ENCODE data around the gene PRDM10.
"Not testable (repeated sequence)": the region's sequence is repeated elsewhere in the genome, so short reads cannot be mapped to it uniquely, and the experiment has no call there.

Gene PRDM10

DNA sequence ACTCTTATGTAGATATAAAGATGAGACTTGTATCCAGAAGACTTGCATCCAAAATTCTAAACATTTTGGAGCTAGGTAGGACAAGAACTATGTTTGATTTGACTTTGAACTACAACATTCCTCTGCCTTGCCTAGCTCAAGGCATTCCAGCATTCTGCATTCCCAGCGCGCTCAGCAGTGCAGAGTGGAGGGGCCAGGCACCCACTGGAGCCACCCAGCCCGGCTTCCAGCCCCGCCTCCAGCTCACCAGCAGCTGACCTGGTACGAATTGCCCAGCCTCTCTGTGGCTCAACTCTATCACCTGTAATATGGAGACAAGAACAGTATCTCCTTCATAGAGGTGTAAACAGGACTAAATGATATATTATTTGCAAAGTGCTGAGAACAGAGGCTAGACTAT is 28.8 kb downstream of the PRDM10 start:
- no peak overlapping the region for H4K8ac ChIP-seq (ENCODE audit: low read depth, low read length)
- no CpG with 5 or more reads among the region's 5 CpGs for WGBS (ENCODE audit: extremely low coverage, insufficient coverage, low lambda C conversion rate)
- no peak overlapping the region for H2BK5ac ChIP-seq (ENCODE audit: low read length)
- H3K4me1 ChIP-seq (ENCODE audit: control insufficient read depth, low read depth, low read length), result peaks cover 3% of the 10 kb centered on the region
- H3K27ac ChIP-seq (ENCODE audit: low read depth, low read length), result no peak overlapping the region
- no peak overlapping the region for H2BK15ac ChIP-seq (replicated peaks; ENCODE audit: low read depth)
- H3K56ac ChIP-seq (ENCODE audit: low read length), result no peak overlapping the region
- H3K18ac ChIP-seq (ENCODE audit: low read length), result no peak overlapping the region
- no peak overlapping the region for H3K9ac ChIP-seq (ENCODE audit: low read length)
- H3K4me2 ChIP-seq (ENCODE audit: low read length), result no peak overlapping the region
- no peak overlapping the region for H4K5ac ChIP-seq (ENCODE audit: low read length)
- peaks cover 14% of the 10 kb centered on the region for H3K79me1 ChIP-seq (ENCODE audit: low read length)
- H3K79me2 ChIP-seq (ENCODE audit: control insufficient read depth, insufficient read depth, low read length), result no peaks in the 10 kb centered on the region
- H3K23ac ChIP-seq (ENCODE audit: low read length), result no peak overlapping the region
- no peaks in the 10 kb centered on the region for H3K36me3 ChIP-seq (ENCODE audit: control insufficient read depth, insufficient read depth, low read length)
- peak; percentile 89 for DNase-seq
- no peak overlapping the region for H2AK5ac ChIP-seq (ENCODE audit: low read length)
- H2BK120ac ChIP-seq (ENCODE audit: low read depth, low read length), result no peak overlapping the region
- no peaks in the 10 kb centered on the region for H3K27me3 ChIP-seq (ENCODE audit: insufficient read depth, low read length, poor library complexity)
- H3K4ac ChIP-seq (ENCODE audit: low read depth, low read length), result no peak overlapping the region
- H3K4me3 ChIP-seq (ENCODE audit: low read length), result no peak overlapping the region

DNA sequence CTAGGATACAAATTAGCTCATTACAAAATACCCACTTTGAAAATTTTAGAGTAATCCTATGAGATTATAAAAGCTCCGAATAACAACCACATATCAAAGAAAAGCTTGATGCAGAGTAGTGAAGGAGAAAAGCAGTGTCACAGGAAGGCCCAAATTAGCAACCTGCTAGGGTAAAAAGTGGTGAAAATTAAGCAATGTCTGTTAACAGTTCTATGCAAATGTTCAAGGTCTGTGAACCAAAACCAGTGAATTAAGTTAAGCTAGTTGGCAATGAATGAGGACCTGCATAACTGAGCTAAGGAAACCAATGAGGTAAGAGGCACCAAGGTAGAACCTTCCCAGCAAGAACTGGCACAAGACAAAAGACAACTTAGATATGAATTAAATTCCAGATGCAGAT is 29.6 kb downstream of the PRDM10 start:
- Histone ChIP-seq H3K4me3 (ENCODE audit: low read length) (no peak overlapping the region), H3K4me1 (ENCODE audit: control insufficient read depth, low read depth, low read length) (peaks cover 3% of the 10 kb centered on the region), H2BK120ac (ENCODE audit: low read depth, low read length) (no peak overlapping the region), H3K27ac (ENCODE audit: low read depth, low read length) (no peak overlapping the region), H3K36me3 (ENCODE audit: control insufficient read depth, insufficient read depth, low read length) (no peaks in the 10 kb centered on the region), H2AK5ac (ENCODE audit: low read length) (no peak overlapping the region), H3K79me1 (ENCODE audit: low read length) (peaks cover 12% of the 10 kb centered on the region), H4K5ac (ENCODE audit: low read length) (no peak overlapping the region), H3K4ac (ENCODE audit: low read depth, low read length) (no peak overlapping the region), H3K4me2 (ENCODE audit: low read length) (no peak overlapping the region), H2BK15ac (replicated peaks; ENCODE audit: low read depth) (no peak overlapping the region), H4K8ac (ENCODE audit: low read depth, low read length) (no peak overlapping the region), H3K56ac (ENCODE audit: low read length) (no peak overlapping the region), H3K18ac (ENCODE audit: low read length) (no peak overlapping the region), H3K79me2 (ENCODE audit: control insufficient read depth, insufficient read depth, low read length) (no peaks in the 10 kb centered on the region), H3K9ac (ENCODE audit: low read length) (no peak overlapping the region), H3K23ac (ENCODE audit: low read length) (no peak overlapping the region), H3K27me3 (ENCODE audit: insufficient read depth, low read length, poor library complexity) (no peaks in the 10 kb centered on the region), H2BK5ac (ENCODE audit: low read length) (no peak overlapping the region)
- peak; percentile 57 for DNase-seq
- WGBS (ENCODE audit: extremely low coverage, insufficient coverage, low lambda C conversion rate), result no CpG with 5 or more reads among the region's 1 CpG

DNA sequence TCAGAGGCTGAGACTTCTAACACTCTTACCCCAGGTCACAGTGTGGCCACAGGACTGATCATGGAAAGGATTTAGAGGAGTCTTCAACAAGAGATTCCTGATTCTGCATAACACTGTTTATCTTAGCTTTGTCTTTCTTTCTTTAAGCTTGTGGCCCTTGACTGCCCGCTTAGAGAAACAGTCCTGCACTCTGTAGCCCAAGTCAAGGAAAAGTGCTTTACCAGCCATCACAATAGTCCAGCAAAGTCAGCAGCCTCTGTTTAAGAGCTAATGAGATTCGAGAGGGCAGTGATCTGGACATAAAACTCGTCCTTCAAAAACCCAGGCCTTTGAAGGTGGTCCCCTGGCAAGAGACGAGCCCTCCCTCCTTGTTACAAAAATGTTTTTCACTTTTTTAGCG is 30.0 kb downstream of the PRDM10 start:
- H2AK5ac ChIP-seq (ENCODE audit: low read length), result no peak overlapping the region

DNA sequence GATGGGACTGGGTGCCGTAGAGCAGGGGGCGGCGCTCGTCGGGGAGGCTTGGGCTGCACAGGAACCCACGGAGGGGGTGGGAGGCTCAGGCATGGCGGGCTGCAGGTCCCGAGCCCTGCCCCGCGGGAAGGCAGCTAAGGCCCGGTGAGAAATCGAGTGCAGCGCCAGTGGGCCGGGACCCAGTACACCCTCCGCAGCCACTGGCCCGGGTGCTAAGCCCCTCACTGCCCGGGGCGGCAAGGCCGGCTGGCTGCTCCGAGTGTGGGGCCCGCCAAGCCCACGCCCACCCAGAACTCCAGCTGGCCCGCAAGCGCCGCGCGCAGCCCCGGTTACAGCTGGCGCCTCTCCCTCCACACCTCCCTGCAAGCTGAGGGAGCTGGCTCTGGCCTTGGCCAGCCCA is 30.8 kb downstream of the PRDM10 start:
- not testable (repeated sequence) for H3K18ac ChIP-seq (ENCODE audit: low read length); H3K4me2 ChIP-seq (ENCODE audit: low read length); H3K4ac ChIP-seq (ENCODE audit: low read depth, low read length); H2AK5ac ChIP-seq (ENCODE audit: low read length); H2BK15ac ChIP-seq (replicated peaks; ENCODE audit: low read depth); H3K23ac ChIP-seq (ENCODE audit: low read length); H3K36me3 ChIP-seq (ENCODE audit: control insufficient read depth, insufficient read depth, low read length); H4K8ac ChIP-seq (ENCODE audit: low read depth, low read length); H3K4me3 ChIP-seq (ENCODE audit: low read length); H3K4me1 ChIP-seq (ENCODE audit: control insufficient read depth, low read depth, low read length); H2BK120ac ChIP-seq (ENCODE audit: low read depth, low read length); H3K27ac ChIP-seq (ENCODE audit: low read depth, low read length); DNase-seq; H3K79me2 ChIP-seq (ENCODE audit: control insufficient read depth, insufficient read depth, low read length); H2BK5ac ChIP-seq (ENCODE audit: low read length); H3K27me3 ChIP-seq (ENCODE audit: insufficient read depth, low read length, poor library complexity); H3K56ac ChIP-seq (ENCODE audit: low read length); H3K9ac ChIP-seq (ENCODE audit: low read length); H4K5ac ChIP-seq (ENCODE audit: low read length)
- WGBS (ENCODE audit: extremely low coverage, insufficient coverage, low lambda C conversion rate), result no CpG with 5 or more reads among the region's 29 CpGs
- peaks cover 11% of the 10 kb centered on the region for H3K79me1 ChIP-seq (ENCODE audit: low read length)

More for the DNA sequence above, 30.0 kb downstream of the PRDM10 start:
- H3K23ac ChIP-seq (ENCODE audit: low read length), result no peak overlapping the region
- no peaks in the 10 kb centered on the region for H3K27me3 ChIP-seq (ENCODE audit: insufficient read depth, low read length, poor library complexity)
- no peak overlapping the region for H2BK15ac ChIP-seq (replicated peaks; ENCODE audit: low read depth)
- peak overlapping the region; percentile 62 for H2BK5ac ChIP-seq (ENCODE audit: low read length)
- peak overlapping the region; percentile 62 for H3K56ac ChIP-seq (ENCODE audit: low read length)
- no peak overlapping the region for H2BK120ac ChIP-seq (ENCODE audit: low read depth, low read length)
- H3K18ac ChIP-seq (ENCODE audit: low read length), result peak overlapping the region; percentile 56
- H3K79me2 ChIP-seq (ENCODE audit: control insufficient read depth, insufficient read depth, low read length), result no peaks in the 10 kb centered on the region
- no peak overlapping the region for H4K8ac ChIP-seq (ENCODE audit: low read depth, low read length)
- no peak overlapping the region for H3K4me3 ChIP-seq (ENCODE audit: low read length)
- H3K36me3 ChIP-seq (ENCODE audit: control insufficient read depth, insufficient read depth, low read length), result no peaks in the 10 kb centered on the region
- peaks cover 3% of the 10 kb centered on the region for H3K4me1 ChIP-seq (ENCODE audit: control insufficient read depth, low read depth, low read length)
- no peak overlapping the region for H3K4me2 ChIP-seq (ENCODE audit: low read length)
- H3K4ac ChIP-seq (ENCODE audit: low read depth, low read length), result peak overlapping the region; percentile 75
- no peak for DNase-seq
- WGBS (ENCODE audit: extremely low coverage, insufficient coverage, low lambda C conversion rate), result no CpG with 5 or more reads among the region's 5 CpGs
- H3K27ac ChIP-seq (ENCODE audit: low read depth, low read length), result peak overlapping the region; percentile 31
- H4K5ac ChIP-seq (ENCODE audit: low read length), result no peak overlapping the region
- H3K9ac ChIP-seq (ENCODE audit: low read length), result peak overlapping the region; percentile 44
- peaks cover 12% of the 10 kb centered on the region for H3K79me1 ChIP-seq (ENCODE audit: low read length)

DNA sequence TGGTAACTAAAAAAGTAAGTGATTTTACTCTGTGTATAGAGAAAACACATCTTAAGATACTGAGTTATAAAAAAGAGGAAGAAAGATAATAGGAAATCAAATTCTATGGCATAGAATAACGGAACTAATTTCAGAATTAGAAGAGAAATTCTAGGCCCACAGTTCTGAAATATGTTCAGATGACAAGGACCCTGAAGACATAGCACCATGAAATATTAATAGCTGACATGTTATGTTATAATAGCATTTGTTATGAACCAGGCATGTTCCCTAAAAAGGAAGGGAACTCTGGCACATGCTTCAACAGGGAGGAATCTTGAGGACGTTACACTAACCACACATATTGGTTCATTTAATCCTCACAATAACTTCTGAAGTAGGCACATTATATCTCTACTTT is 32.7 kb downstream of the PRDM10 start:
- DNase-seq, result no peak
- Histone ChIP-seq H3K4ac (ENCODE audit: low read depth, low read length) (no peak overlapping the region), H2BK5ac (ENCODE audit: low read length) (no peak overlapping the region), H3K18ac (ENCODE audit: low read length) (no peak overlapping the region), H3K4me1 (ENCODE audit: control insufficient read depth, low read depth, low read length) (peaks cover 3% of the 10 kb centered on the region), H2AK5ac (ENCODE audit: low read length) (no peak overlapping the region), H3K56ac (ENCODE audit: low read length) (no peak overlapping the region), H3K4me3 (ENCODE audit: low read length) (no peak overlapping the region), H3K79me2 (ENCODE audit: control insufficient read depth, insufficient read depth, low read length) (no peaks in the 10 kb centered on the region), H3K23ac (ENCODE audit: low read length) (no peak overlapping the region), H3K27me3 (ENCODE audit: insufficient read depth, low read length, poor library complexity) (no peaks in the 10 kb centered on the region), H4K8ac (ENCODE audit: low read depth, low read length) (no peak overlapping the region), H3K27ac (ENCODE audit: low read depth, low read length) (no peak overlapping the region), H2BK15ac (replicated peaks; ENCODE audit: low read depth) (no peak overlapping the region), H3K9ac (ENCODE audit: low read length) (no peak overlapping the region), H2BK120ac (ENCODE audit: low read depth, low read length) (no peak overlapping the region), H4K5ac (ENCODE audit: low read length) (no peak overlapping the region), H3K79me1 (ENCODE audit: low read length) (peaks cover 8% of the 10 kb centered on the region), H3K4me2 (ENCODE audit: low read length) (no peak overlapping the region), H3K36me3 (ENCODE audit: control insufficient read depth, insufficient read depth, low read length) (no peaks in the 10 kb centered on the region)
- WGBS (ENCODE audit: extremely low coverage, insufficient coverage, low lambda C conversion rate), result no CpG with 5 or more reads among the region's 2 CpGs

DNA sequence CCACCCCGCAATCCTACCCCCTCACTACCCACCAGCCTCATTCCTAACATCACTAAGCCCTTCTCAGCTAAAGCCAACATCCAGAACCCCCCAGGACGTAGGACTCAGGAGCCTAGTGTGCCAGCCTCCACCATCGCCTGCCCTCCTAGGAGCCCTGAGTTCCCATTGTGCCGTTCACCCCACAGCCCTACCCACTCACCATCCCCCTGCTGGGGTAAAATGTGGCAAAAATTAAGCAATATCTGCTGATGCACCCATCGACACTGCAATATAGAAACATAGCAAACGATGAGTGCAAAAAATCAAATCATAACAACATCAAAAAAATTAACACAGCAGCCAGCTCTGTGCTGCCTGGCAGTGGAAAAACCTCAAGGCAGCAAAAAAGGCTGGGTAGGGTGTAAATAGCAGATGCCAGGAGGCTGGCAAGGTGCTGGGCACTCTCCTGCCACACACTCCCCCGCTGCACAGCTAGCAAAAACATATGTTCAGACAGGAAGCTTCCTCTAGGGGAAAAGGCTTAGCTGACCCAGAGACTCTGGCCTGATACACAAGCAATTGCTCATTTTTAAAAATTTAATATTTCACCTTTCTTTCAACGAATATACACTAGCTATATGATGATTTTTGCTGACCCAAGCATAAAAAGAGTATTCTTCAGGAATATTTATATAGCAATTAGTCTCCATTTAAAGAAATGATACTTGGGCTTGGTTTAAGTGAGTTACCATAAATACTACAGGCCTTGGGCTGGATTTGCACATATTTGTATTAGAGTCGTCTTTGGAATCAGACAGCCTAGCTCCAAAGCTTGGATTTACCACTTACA is 33.8 kb downstream of the PRDM10 start:
- no peak overlapping the region for H2BK120ac ChIP-seq (ENCODE audit: low read depth, low read length)
- peaks cover 5% of the 10 kb centered on the region for H3K79me1 ChIP-seq (ENCODE audit: low read length)
- no peak overlapping the region for H3K18ac ChIP-seq (ENCODE audit: low read length)
- DNase-seq, result no peak
- no peak overlapping the region for H2AK5ac ChIP-seq (ENCODE audit: low read length)
- no peaks in the 10 kb centered on the region for H3K27me3 ChIP-seq (ENCODE audit: insufficient read depth, low read length, poor library complexity)
- no peak overlapping the region for H3K56ac ChIP-seq (ENCODE audit: low read length)
- no peak overlapping the region for H3K9ac ChIP-seq (ENCODE audit: low read length)
- WGBS (ENCODE audit: extremely low coverage, insufficient coverage, low lambda C conversion rate), result no CpG with 5 or more reads among the region's 9 CpGs
- H3K4me2 ChIP-seq (ENCODE audit: low read length), result no peak overlapping the region
- no peak overlapping the region for H4K5ac ChIP-seq (ENCODE audit: low read length)
- H2BK15ac ChIP-seq (replicated peaks; ENCODE audit: low read depth), result no peak overlapping the region
- peaks cover 3% of the 10 kb centered on the region for H3K4me1 ChIP-seq (ENCODE audit: control insufficient read depth, low read depth, low read length)
- no peak overlapping the region for H3K4me3 ChIP-seq (ENCODE audit: low read length)
- H2BK5ac ChIP-seq (ENCODE audit: low read length), result no peak overlapping the region
- peak overlapping the region; percentile 24 for H3K23ac ChIP-seq (ENCODE audit: low read length)
- H3K27ac ChIP-seq (ENCODE audit: low read depth, low read length), result no peak overlapping the region
- no peak overlapping the region for H4K8ac ChIP-seq (ENCODE audit: low read depth, low read length)
- H3K4ac ChIP-seq (ENCODE audit: low read depth, low read length), result no peak overlapping the region
- no peaks in the 10 kb centered on the region for H3K36me3 ChIP-seq (ENCODE audit: control insufficient read depth, insufficient read depth, low read length)
- no peaks in the 10 kb centered on the region for H3K79me2 ChIP-seq (ENCODE audit: control insufficient read depth, insufficient read depth, low read length)
